ENCODE measurements around the gene GPR156. TPM values are rescaled to one million over a fixed set of nuclear protein-coding genes. Genes with fewer than 3 reads are reported as not detected.

Gene GPR156
- total and polyA plus RNA-seq, 12 donors: 0.29 to 1.5 (median 0.59) TPM

DNA sequence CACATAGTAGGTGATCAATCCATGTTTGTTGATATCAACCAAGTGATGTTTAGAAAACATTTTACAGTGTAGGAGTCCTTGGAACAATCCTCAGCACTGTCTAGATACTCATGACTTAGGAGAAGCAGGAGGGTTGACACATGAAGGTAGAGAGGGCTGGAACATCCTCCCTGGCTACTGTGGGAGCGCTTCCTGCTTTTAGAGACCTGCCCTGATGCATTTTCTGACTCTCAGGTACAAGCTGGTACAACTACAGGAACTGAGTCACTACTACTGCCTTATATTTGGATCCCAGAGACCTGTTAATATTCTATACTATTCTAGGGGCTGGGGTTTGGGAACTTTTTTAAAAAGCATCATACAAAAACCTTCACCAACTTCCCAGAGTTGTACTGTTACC lies 20.1 kb downstream of the GPR156 start:
- intact Hi-C loops (cut with DNase I): no loop called here
- Histone ChIP-seq H3K4me1 (replicated peaks in 1 of 2) (no peaks in the 10 kb centered on the region), H3K36me3 (replicated peaks in 1 of 2) (no peaks in the 10 kb centered on the region), H3K4me3 (no peak overlapping the region), H3K27me3 (no peaks in the 10 kb centered on the region), H3K9me3 (replicated peaks in 1 of 3) (no peaks in the 10 kb centered on the region), H3K27ac (no peak overlapping the region)
- WGBS, 4 donors: 97 to 100% (median 100%) methylated on average over 1 of the region's 1 CpG
- TF ChIP-seq, protein P1, sequence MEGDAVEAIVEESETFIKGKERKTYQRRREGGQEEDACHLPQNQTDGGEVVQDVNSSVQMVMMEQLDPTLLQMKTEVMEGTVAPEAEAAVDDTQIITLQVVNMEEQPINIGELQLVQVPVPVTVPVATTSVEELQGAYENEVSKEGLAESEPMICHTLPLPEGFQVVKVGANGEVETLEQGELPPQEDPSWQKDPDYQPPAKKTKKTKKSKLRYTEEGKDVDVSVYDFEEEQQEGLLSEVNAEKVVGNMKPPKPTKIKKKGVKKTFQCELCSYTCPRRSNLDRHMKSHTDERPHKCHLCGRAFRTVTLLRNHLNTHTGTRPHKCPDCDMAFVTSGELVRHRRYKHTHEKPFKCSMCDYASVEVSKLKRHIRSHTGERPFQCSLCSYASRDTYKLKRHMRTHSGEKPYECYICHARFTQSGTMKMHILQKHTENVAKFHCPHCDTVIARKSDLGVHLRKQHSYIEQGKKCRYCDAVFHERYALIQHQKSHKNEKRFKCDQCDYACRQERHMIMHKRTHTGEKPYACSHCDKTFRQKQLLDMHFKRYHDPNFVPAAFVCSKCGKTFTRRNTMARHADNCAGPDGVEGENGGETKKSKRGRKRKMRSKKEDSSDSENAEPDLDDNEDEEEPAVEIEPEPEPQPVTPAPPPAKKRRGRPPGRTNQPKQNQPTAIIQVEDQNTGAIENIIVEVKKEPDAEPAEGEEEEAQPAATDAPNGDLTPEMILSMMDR (IDR thresholded peaks at IDR 0.05): no peak
- no peak for TF ChIP-seq POLR2A (IDR thresholded peaks at IDR 0.05)
- no peak for DNase-seq

DNA sequence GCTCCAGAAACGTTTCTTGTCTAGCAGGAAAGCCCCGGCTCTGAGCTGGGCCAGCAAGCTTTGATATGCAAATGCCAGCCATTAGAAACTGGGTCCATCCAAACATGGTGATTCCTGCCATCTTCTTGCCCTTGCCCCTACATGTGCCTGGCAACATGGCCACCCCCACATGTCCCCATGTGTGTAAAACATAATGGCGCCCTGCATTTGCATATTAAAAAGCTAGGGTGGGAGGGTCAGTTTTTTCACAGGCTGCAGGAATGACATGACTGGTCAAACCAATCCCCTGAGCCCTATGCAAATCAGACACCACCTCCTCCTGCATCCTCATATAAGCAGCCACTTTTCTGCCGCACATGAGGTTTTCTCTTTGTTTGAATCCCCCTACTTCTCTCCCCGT lies 21.2 kb downstream of the GPR156 start:
- Histone ChIP-seq H3K27ac (no peak overlapping the region), H3K27me3 (no peaks in the 10 kb centered on the region), H3K9me3 (replicated peaks in 1 of 3) (no peaks in the 10 kb centered on the region), H3K4me3 (no peak overlapping the region), H3K36me3 (replicated peaks in 1 of 2) (no peaks in the 10 kb centered on the region), H3K4me1 (replicated peaks in 1 of 2) (no peaks in the 10 kb centered on the region)
- no peak for DNase-seq
- TF ChIP-seq, protein P1 (IDR thresholded peaks at IDR 0.05): no peak
- TF ChIP-seq POLR2A (IDR thresholded peaks at IDR 0.05): no peak
- 69 to 79% (median 74%) methylated on average over 5 of the region's 5 CpGs for WGBS, 4 donors
- intact Hi-C loops (cut with DNase I): no loop called here

DNA sequence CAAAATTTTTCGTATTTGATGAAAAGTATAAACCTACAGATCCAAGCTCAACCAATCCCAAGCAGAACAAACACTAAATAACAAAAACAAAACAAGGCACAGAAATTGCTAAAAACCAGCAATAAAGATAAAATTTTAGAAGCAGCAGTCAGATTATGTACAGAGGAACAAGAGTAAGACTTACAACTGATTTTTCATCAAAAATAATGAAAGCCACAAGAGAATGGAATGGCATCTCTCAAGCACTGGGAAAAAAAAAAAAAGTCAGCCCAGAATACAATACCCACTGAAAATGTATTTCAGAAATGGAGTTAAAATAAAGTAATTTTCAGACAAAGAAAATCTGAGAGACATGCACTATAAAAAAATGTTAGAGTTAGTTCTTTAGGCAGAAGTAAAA lies 27.0 kb downstream of the GPR156 start:
- no peaks in the 10 kb centered on the region for H3K27me3 ChIP-seq
- TF ChIP-seq, protein P1 (IDR thresholded peaks at IDR 0.05): no peak
- no peak for TF ChIP-seq POLR2A (IDR thresholded peaks at IDR 0.05)
- no peaks in the 10 kb centered on the region for H3K36me3 ChIP-seq (replicated peaks in 1 of 2)
- DNase-seq: no peak
- WGBS, 4 donors: 83 to 97% (median 90%) methylated on average over 1 of the region's 1 CpG
- no peaks in the 10 kb centered on the region for H3K9me3 ChIP-seq (replicated peaks in 1 of 3)
- no peaks in the 10 kb centered on the region for H3K4me1 ChIP-seq (replicated peaks in 1 of 2)
- no peak overlapping the region for H3K27ac ChIP-seq
- no peak overlapping the region for H3K4me3 ChIP-seq
- intact Hi-C loops (cut with DNase I): no loop called here

DNA sequence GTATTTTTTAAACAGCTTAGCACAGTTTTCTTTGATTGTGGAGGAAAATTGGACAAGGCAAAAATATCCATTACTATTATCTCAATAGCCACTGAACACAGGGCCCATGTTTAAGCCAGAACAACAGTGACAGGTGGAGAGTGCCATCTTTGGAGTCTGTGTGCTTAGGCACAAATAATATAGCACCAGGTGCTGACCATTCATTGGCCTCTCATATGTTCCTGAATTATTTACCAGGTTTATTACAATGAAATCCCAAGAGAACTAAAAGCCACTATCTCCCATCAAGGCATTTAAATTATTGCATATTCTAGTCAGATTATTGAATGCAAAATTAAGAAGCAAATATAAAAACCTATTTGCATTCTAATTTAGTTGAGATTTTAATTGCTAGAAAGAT lies 39.6 kb downstream of the GPR156 start:
- DNase-seq: no peak
- Histone ChIP-seq H3K27ac (no peak overlapping the region), H3K27me3 (no peaks in the 10 kb centered on the region), H3K9me3 (replicated peaks in 1 of 3) (no peaks in the 10 kb centered on the region), H3K36me3 (replicated peaks in 1 of 2) (no peaks in the 10 kb centered on the region), H3K4me3 (no peak overlapping the region), H3K4me1 (replicated peaks in 1 of 2) (no peaks in the 10 kb centered on the region)
- no peak for TF ChIP-seq POLR2A (IDR thresholded peaks at IDR 0.05)
- TF ChIP-seq, protein P1 (IDR thresholded peaks at IDR 0.05): no peak
- intact Hi-C loops (cut with DNase I): loop anchor here in 1 of 2 donors (10.0 kb wide), 1 partner anchor 159 kb away; no protein-coding TSS in a partner anchor

Data from adrenal gland (tissue), 12 donors.